ENCODE measurements around the gene POGLUT2. TPM values are rescaled to one million over a fixed set of nuclear protein-coding genes. Genes with fewer than 3 reads are reported as not detected.

Gene POGLUT2
- total and polyA plus RNA-seq, 2 donors: 2.1 to 4.9 TPM

GRCh38 chr13:102814793-102815192, 16.0 kb upstream of the POGLUT2 start:
- Histone ChIP-seq H3K27ac (ENCODE audit: low read depth in 1 of 2, low read length in 1 of 2) (no peak overlapping the region), H3K4me3 (ENCODE audit: low read length in 2 of 2) (no peak overlapping the region), H3K27me3 (ENCODE audit: control insufficient read depth in 2 of 2, insufficient read depth in 1 of 2, low read length in 1 of 2) (no peaks in the 10 kb centered on the region), H3K36me3 (ENCODE audit: control insufficient read depth in 2 of 2, insufficient read depth in 2 of 2, low read length in 1 of 2) (peaks cover 3 to 7% of the 10 kb centered on the region in 2 donors), H3K9me3 (ENCODE audit: control insufficient read depth in 2 of 2, insufficient read depth in 1 of 2, low read length in 1 of 2) (peaks cover 0 to 4% of the 10 kb centered on the region in 2 donors), H3K4me1 (ENCODE audit: control insufficient read depth in 2 of 2, insufficient read depth in 2 of 2, low read length in 2 of 2) (peaks cover 11 to 19% of the 10 kb centered on the region in 2 donors)
- WGBS: 88% methylated on average over 6 of the region's 6 CpGs
- DNase-seq (ENCODE audit: low read depth in 6 of 9, low spot score in 9 of 9): no peak

- Histone ChIP-seq H3K27ac (ENCODE audit: low read depth in 1 of 2, low read length in 1 of 2) (peak overlapping the region in 1 of 2 donors; percentile 59), H3K36me3 (ENCODE audit: control insufficient read depth in 2 of 2, insufficient read depth in 2 of 2, low read length in 1 of 2) (peaks cover 3 to 7% of the 10 kb centered on the region in 2 donors), H3K4me3 (ENCODE audit: low read length in 2 of 2) (peak overlapping the region in 1 of 2 donors; percentile 2), H3K4me1 (ENCODE audit: control insufficient read depth in 2 of 2, insufficient read depth in 2 of 2, low read length in 2 of 2) (peaks cover 11 to 19% of the 10 kb centered on the region in 2 donors), H3K27me3 (ENCODE audit: control insufficient read depth in 2 of 2, insufficient read depth in 1 of 2, low read length in 1 of 2) (no peaks in the 10 kb centered on the region), H3K9me3 (ENCODE audit: control insufficient read depth in 2 of 2, insufficient read depth in 1 of 2, low read length in 1 of 2) (peaks cover 0 to 4% of the 10 kb centered on the region in 2 donors)
- 8% methylated on average over 7 of the region's 7 CpGs for WGBS
- DNase-seq (ENCODE audit: low read depth in 6 of 9, low spot score in 9 of 9): peak; percentile 23 to 82 (median 48)
Measured at GRCh38 chr13:102814025-102814607, 15.3 kb upstream of the POGLUT2 start.

GRCh38 chr13:102812611-102813287, 14.0 kb upstream of the POGLUT2 start:
- peaks cover 0 to 4% of the 10 kb centered on the region in 2 donors for H3K9me3 ChIP-seq (ENCODE audit: control insufficient read depth in 2 of 2, insufficient read depth in 1 of 2, low read length in 1 of 2)
- peaks cover 3 to 7% of the 10 kb centered on the region in 2 donors for H3K36me3 ChIP-seq (ENCODE audit: control insufficient read depth in 2 of 2, insufficient read depth in 2 of 2, low read length in 1 of 2)
- H3K27me3 ChIP-seq (ENCODE audit: control insufficient read depth in 2 of 2, insufficient read depth in 1 of 2, low read length in 1 of 2): no peaks in the 10 kb centered on the region
- DNase-seq (ENCODE audit: low read depth in 6 of 9, low spot score in 9 of 9): peak in 6 of 9 donors; percentile 4 to 65 (median 22)
- no peak overlapping the region for H3K27ac ChIP-seq (ENCODE audit: low read depth in 1 of 2, low read length in 1 of 2)
- H3K4me1 ChIP-seq (ENCODE audit: control insufficient read depth in 2 of 2, insufficient read depth in 2 of 2, low read length in 2 of 2): peaks cover 11 to 19% of the 10 kb centered on the region in 2 donors
- no peak overlapping the region for H3K4me3 ChIP-seq (ENCODE audit: low read length in 2 of 2)

- 99% methylated on average over 3 of the region's 3 CpGs for WGBS
- H3K9me3 ChIP-seq (ENCODE audit: control insufficient read depth in 2 of 2, insufficient read depth in 1 of 2, low read length in 1 of 2): peaks cover 0 to 4% of the 10 kb centered on the region in 2 donors
- peaks cover under 1 to 4% of the 10 kb centered on the region in 2 donors for H3K4me1 ChIP-seq (ENCODE audit: control insufficient read depth in 2 of 2, insufficient read depth in 2 of 2, low read length in 2 of 2)
- no peak overlapping the region for H3K4me3 ChIP-seq (ENCODE audit: low read length in 2 of 2)
- H3K27me3 ChIP-seq (ENCODE audit: control insufficient read depth in 2 of 2, insufficient read depth in 1 of 2, low read length in 1 of 2): no peaks in the 10 kb centered on the region
- peaks cover 0 to 7% of the 10 kb centered on the region in 2 donors for H3K36me3 ChIP-seq (ENCODE audit: control insufficient read depth in 2 of 2, insufficient read depth in 2 of 2, low read length in 1 of 2)
- DNase-seq (ENCODE audit: low read depth in 6 of 9, low spot score in 9 of 9): no peak
- no peak overlapping the region for H3K27ac ChIP-seq (ENCODE audit: low read depth in 1 of 2, low read length in 1 of 2)
Measured at GRCh38 chr13:102807699-102808098, 8.9 kb upstream of the POGLUT2 start.

- no peak for DNase-seq (ENCODE audit: low read depth in 6 of 9, low spot score in 9 of 9)
- WGBS: over 99% methylated on average over 3 of the region's 3 CpGs
- H3K9me3 ChIP-seq (ENCODE audit: control insufficient read depth in 2 of 2, insufficient read depth in 1 of 2, low read length in 1 of 2): peaks cover 0 to 2% of the 10 kb centered on the region in 2 donors
Measured at GRCh38 chr13:102805680-102806079, 6.9 kb upstream of the POGLUT2 start.

GRCh38 chr13:102800145-102801041, 1.6 kb upstream of the POGLUT2 start:
- H3K27ac ChIP-seq (ENCODE audit: low read depth in 1 of 2, low read length in 1 of 2): peak overlapping the region; percentile 21 to 49
- WGBS: 2% methylated on average over 81 of the region's 81 CpGs
- peak overlapping the region; percentile 63 to 84 for H3K4me3 ChIP-seq (ENCODE audit: low read length in 2 of 2)
- no peaks in the 10 kb centered on the region for H3K36me3 ChIP-seq (ENCODE audit: control insufficient read depth in 2 of 2, insufficient read depth in 2 of 2, low read length in 1 of 2)
- peak in 8 of 9 donors; percentile 53 to 86 (median 66) for DNase-seq (ENCODE audit: low read depth in 6 of 9, low spot score in 9 of 9)
- no peaks in the 10 kb centered on the region for H3K9me3 ChIP-seq (ENCODE audit: control insufficient read depth in 2 of 2, insufficient read depth in 1 of 2, low read length in 1 of 2)
- peaks cover 22 to 29% of the 10 kb centered on the region in 2 donors for H3K27me3 ChIP-seq (ENCODE audit: control insufficient read depth in 2 of 2, insufficient read depth in 1 of 2, low read length in 1 of 2)
- H3K4me1 ChIP-seq (ENCODE audit: control insufficient read depth in 2 of 2, insufficient read depth in 2 of 2, low read length in 2 of 2): peaks cover 2 to 20% of the 10 kb centered on the region in 2 donors

More at GRCh38 chr13:102805680-102806079, 6.9 kb upstream of the POGLUT2 start:
- Histone ChIP-seq H3K4me1 (ENCODE audit: control insufficient read depth in 2 of 2, insufficient read depth in 2 of 2, low read length in 2 of 2) (peaks cover 2 to 10% of the 10 kb centered on the region in 2 donors), H3K27ac (ENCODE audit: low read depth in 1 of 2, low read length in 1 of 2) (no peak overlapping the region), H3K36me3 (ENCODE audit: control insufficient read depth in 2 of 2, insufficient read depth in 2 of 2, low read length in 1 of 2) (peaks cover 0 to 4% of the 10 kb centered on the region in 2 donors), H3K4me3 (ENCODE audit: low read length in 2 of 2) (no peak overlapping the region), H3K27me3 (ENCODE audit: control insufficient read depth in 2 of 2, insufficient read depth in 1 of 2, low read length in 1 of 2) (no peaks in the 10 kb centered on the region)

DNA sequence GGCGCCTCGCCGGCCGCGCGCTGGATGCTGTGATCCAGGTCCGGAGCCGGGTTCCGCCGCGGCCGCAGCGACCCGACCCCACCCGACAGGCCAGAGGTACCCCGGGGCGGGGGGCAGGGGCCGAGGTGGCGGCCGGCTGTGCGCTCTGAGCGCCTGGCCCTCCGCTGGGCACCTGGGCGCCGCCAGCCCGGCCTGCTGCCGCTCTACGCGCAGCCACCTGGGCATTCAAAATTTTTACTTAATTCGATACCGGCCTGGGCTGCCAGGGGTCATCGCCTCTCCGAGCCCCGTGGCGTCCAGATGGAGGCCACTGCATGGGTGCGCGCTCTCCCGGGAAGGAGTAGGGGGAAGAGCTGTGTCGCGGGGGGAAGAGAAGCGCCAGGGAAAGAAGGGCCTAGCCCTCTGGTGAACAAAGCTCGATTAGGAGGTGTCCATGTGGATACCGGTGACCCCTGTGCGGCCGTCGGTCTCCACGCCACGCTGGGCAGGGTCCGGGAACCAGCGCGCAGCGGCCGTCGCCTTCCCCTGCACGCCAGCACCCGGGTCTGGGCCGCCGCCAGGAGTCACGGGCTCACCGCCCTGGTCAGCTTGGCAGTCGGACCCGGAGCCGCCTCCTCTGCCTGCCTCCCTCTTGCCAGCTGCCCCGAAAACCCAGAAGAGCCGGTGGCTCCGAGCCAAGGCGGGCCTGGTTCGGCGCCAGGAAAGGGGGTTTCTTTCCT, 809 bp upstream of the POGLUT2 start:
- Histone ChIP-seq H3K4me1 (ENCODE audit: control insufficient read depth in 2 of 2, insufficient read depth in 2 of 2, low read length in 2 of 2) (peaks cover 2 to 20% of the 10 kb centered on the region in 2 donors), H3K27ac (ENCODE audit: low read depth in 1 of 2, low read length in 1 of 2) (no peak overlapping the region), H3K36me3 (ENCODE audit: control insufficient read depth in 2 of 2, insufficient read depth in 2 of 2, low read length in 1 of 2) (no peaks in the 10 kb centered on the region), H3K9me3 (ENCODE audit: control insufficient read depth in 2 of 2, insufficient read depth in 1 of 2, low read length in 1 of 2) (no peaks in the 10 kb centered on the region), H3K4me3 (ENCODE audit: low read length in 2 of 2) (peak overlapping the region; percentile 63 to 84), H3K27me3 (ENCODE audit: control insufficient read depth in 2 of 2, insufficient read depth in 1 of 2, low read length in 1 of 2) (peaks cover 22 to 29% of the 10 kb centered on the region in 2 donors)
- WGBS: under 1% methylated on average over 69 of the region's 69 CpGs
- DNase-seq (ENCODE audit: low read depth in 6 of 9, low spot score in 9 of 9): peak in 3 of 9 donors; percentile 6 to 30 (median 9)

DNA sequence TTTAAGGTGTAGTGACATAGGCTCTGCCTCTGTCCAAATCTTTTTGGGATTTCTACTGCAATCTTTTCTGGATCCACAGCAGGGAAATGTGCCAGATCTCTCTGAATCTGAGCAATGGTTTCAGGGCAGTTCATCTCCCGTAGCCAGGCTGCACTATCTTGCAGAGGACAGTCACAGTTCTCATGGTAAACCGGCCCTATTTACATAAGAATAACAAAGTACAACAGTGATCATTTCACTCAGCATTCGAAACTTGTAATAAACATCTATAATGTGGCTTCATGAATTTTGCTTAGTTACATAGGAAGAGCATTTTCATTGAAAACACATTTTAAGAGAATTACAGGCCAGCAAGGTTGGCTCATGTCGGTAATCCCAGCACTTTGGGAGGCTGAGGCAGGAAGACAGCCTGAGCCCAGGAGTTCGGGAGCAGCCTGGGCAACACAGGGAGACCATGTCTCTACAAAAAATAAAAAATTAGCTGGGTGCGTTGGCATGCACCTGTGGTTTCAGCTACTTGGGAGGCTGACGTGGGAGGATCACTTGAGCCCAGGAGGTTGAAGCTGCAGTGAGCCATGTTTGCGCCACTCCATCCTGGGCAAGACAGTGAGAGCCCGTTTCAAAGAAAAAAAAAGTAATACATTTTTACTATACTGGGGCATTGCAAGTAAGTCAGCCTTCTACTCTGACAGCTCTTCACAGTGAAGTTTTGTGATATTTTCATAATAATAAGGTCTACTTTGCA, 5.0 kb downstream of the POGLUT2 start:
- Histone ChIP-seq H3K4me3 (ENCODE audit: low read length in 2 of 2) (no peak overlapping the region), H3K4me1 (ENCODE audit: control insufficient read depth in 2 of 2, insufficient read depth in 2 of 2, low read length in 2 of 2) (peaks cover 0 to under 1% of the 10 kb centered on the region in 2 donors), H3K27me3 (ENCODE audit: control insufficient read depth in 2 of 2, insufficient read depth in 1 of 2, low read length in 1 of 2) (peaks cover 13 to 15% of the 10 kb centered on the region in 2 donors), H3K9me3 (ENCODE audit: control insufficient read depth in 2 of 2, insufficient read depth in 1 of 2, low read length in 1 of 2) (no peaks in the 10 kb centered on the region), H3K27ac (ENCODE audit: low read depth in 1 of 2, low read length in 1 of 2) (no peak overlapping the region), H3K36me3 (ENCODE audit: control insufficient read depth in 2 of 2, insufficient read depth in 2 of 2, low read length in 1 of 2) (peaks cover 0 to 6% of the 10 kb centered on the region in 2 donors)
- no peak for DNase-seq (ENCODE audit: low read depth in 6 of 9, low spot score in 9 of 9)
- WGBS: 97% methylated on average over 9 of the region's 9 CpGs

Data from thymus (tissue), 11 donors.